Cardiac ventricle fibroblast (primary cell): ENCODE data around the gene SSU72. TPM values are rescaled to one million over a fixed set of nuclear protein-coding genes. Genes with fewer than 3 reads are reported as not detected.

Experiments used
- total RNA-seq: library from RNA; depleted of rRNA; stranded (reverse); fragments of >200 nt; gene quantifications from 2 replicates; pipeline ENCODE4 v1.2.3, GENCODE V29; 2015

Gene SSU72
- 95.3 and 101 TPM in 2 replicates for total RNA-seq

GRCh38 chr1:1574721-1575537, at the start of gene SSU72:
Gene SSU72 (minus strand): TSS chr1:1574863. CDS start chr1:1574557, 306 bp downstream.

GRCh38 chr1:1615256-1616044, 40.8 kb upstream of the SSU72 start, which contains the start of gene MIB2:
Gene MIB2 (plus strand): TSS chr1:1615500. CDS start chr1:1623453, 7,953 bp downstream.

GRCh38 chr1:1599935-1600860, 25.5 kb upstream of the SSU72 start, which contains the start of gene FNDC10:
Gene FNDC10 (minus strand): TSS chr1:1600135. CDS start chr1:1600015, 120 bp downstream.

GRCh38 chr1:1540090-1540817, 34.4 kb downstream of the SSU72 start, which contains the start of gene TMEM240:
Gene TMEM240 (minus strand): TSS chr1:1540624. CDS start chr1:1540346, 278 bp downstream.

GRCh38 chr1:1511533-1512285, 63.0 kb downstream of the SSU72 start, which contains the start of gene ATAD3A:
Gene ATAD3A (plus strand): TSS chr1:1512162. CDS start chr1:1512269, 107 bp downstream.

Other genes starting within 250 kb of the SSU72 start
- 0.06 TPM in 1 of 2 replicates, not detected in the other for gene TAS1R3, start 243.6 kb downstream of the SSU72 start, total RNA-seq
- 34.1 and 38.3 TPM in 2 replicates for gene DVL1, start 225.4 kb downstream of the SSU72 start, total RNA-seq
- gene MXRA8, start 216.3 kb downstream of the SSU72 start, total RNA-seq = 630 and 641 TPM in 2 replicates
- gene AURKAIP1, start 199.7 kb downstream of the SSU72 start, total RNA-seq = 105 and 109 TPM in 2 replicates
- 119 and 121 TPM in 2 replicates for gene CCNL2, start 175.5 kb downstream of the SSU72 start, total RNA-seq
- gene MRPL20, start 167.6 kb downstream of the SSU72 start, total RNA-seq = 91.9 and 98.0 TPM in 2 replicates
- 0.20 and 1.00 TPM in 2 replicates for gene ANKRD65, start 153.6 kb downstream of the SSU72 start, total RNA-seq
- 6.9 and 14.0 TPM in 2 replicates for gene VWA1, start 139.2 kb downstream of the SSU72 start, total RNA-seq
- not detected in 2 replicates for gene ATAD3C, start 125.2 kb downstream of the SSU72 start, total RNA-seq
- 8.6 and 9.3 TPM in 2 replicates for gene ATAD3B, start 103.1 kb downstream of the SSU72 start, total RNA-seq
- gene ATAD3A, start 62.7 kb downstream of the SSU72 start, total RNA-seq = 19.9 and 27.5 TPM in 2 replicates
- gene TMEM240, start 34.2 kb downstream of the SSU72 start, total RNA-seq = 1.2 and 5.8 TPM in 2 replicates
- gene FNDC10, start 25.3 kb upstream of the SSU72 start, total RNA-seq = 12.5 and 15.5 TPM in 2 replicates
- gene MIB2, start 40.6 kb upstream of the SSU72 start, total RNA-seq = 40.8 and 48.0 TPM in 2 replicates
- 13.6 and 15.7 TPM in 2 replicates for gene MMP23B, start 57.3 kb upstream of the SSU72 start, total RNA-seq
- 10.8 and 12.0 TPM in 2 replicates for gene CDK11B, start 84.1 kb upstream of the SSU72 start, total RNA-seq
- gene SLC35E2B, start 117.9 kb upstream of the SSU72 start, total RNA-seq = 43.6 and 43.7 TPM in 2 replicates
- gene CDK11A, start 149.5 kb upstream of the SSU72 start, total RNA-seq = 6.8 and 8.1 TPM in 2 replicates
- 53.7 TPM in 2 replicates for gene NADK, start 203.6 kb upstream of the SSU72 start, total RNA-seq